HEK293 (cell line): ENCODE results near the gene MAL.
"Not testable (repeated sequence)": the region's sequence is repeated elsewhere in the genome, so short reads cannot be mapped to it uniquely, and the experiment has no call there.

Source experiments
- CTCF ChIA-PET: fragments of 350-600 bp; formaldehyde crosslinking; extraction: SDS; loops from one replicate; lab custom pipeline; 2021; ENCODE audit warnings: antibody characterized with exemption; lab: Yijun Ruan, JAX
- POLR2A ChIA-PET: fragments of 300-600 bp; formaldehyde crosslinking; extraction: SDS; loops from one replicate; lab custom pipeline; 2020; ENCODE audit warnings: antibody characterized with exemption, inconsistent platforms; lab: Yijun Ruan, JAX
- H3K27ac ChIP-seq: fragments of 200-500 bp; sonication (Bioruptor generic); 2 replicates; pipeline ENCODE4 v1.5.1; 2014; ENCODE audit warnings: low read depth, low read length, control low read depth, inconsistent platforms; ENCODE audit errors: extremely low read depth
- H3K36me3 ChIP-seq, 2 experiments: fragments of 200-500 bp in 1 of 2; sonication (Bioruptor generic) in 1 of 2; 1 replicate in 1 of 2; 2 replicates in 1 of 2; pipeline ENCODE4 v1.5.1; 2014 to 2017; ENCODE audit warnings: inconsistent platforms in 2 of 2, low read length in 2 of 2; ENCODE audit not compliant: control insufficient read depth in 2 of 2, insufficient read depth in 1 of 2
- H3K4me1 ChIP-seq: fragments of 200-500 bp; sonication (Bioruptor generic); 2 replicates; pipeline ENCODE4 v1.5.1; 2014; ENCODE audit warnings: mild to moderate bottlenecking, low read length, inconsistent platforms; ENCODE audit not compliant: control insufficient read depth, insufficient read depth
- H3K4me3 ChIP-seq: 2 replicates; pipeline ENCODE4 v1.5.1; 2011; ENCODE audit warnings: low read depth, mild to moderate bottlenecking, control low read depth, low read length, moderate library complexity
- H3K9me3 ChIP-seq: fragments of 200-500 bp; sonication (Bioruptor generic); 2 replicates; pipeline ENCODE4 v1.5.1; 2014; ENCODE audit warnings: low read depth, low read length, inconsistent platforms; ENCODE audit not compliant: control insufficient read depth, insufficient read depth
- EGR2 ChIP-seq: fragments of 450-650 bp; formaldehyde crosslinking; IDR thresholded peaks from 2 replicates; pipeline ENCODE4 v1.5.1; 2016; ENCODE audit warnings: low read depth, missing biosample characterization, missing genetic modification characterization
- KLF17 ChIP-seq: fragments of 450-650 bp; formaldehyde crosslinking; IDR thresholded peaks from 2 replicates; pipeline ENCODE4 v1.5.1; 2016; ENCODE audit warnings: missing biosample characterization, missing genetic modification characterization
- ZFHX2 ChIP-seq: fragments of 450-650 bp; formaldehyde crosslinking; conservative IDR thresholded peaks from 2 replicates; pipeline ENCODE4 v1.5.1; 2016; ENCODE audit warnings: missing biosample characterization, missing genetic modification characterization
- ZNF132 ChIP-seq: fragments of 450-650 bp; formaldehyde crosslinking; IDR thresholded peaks from 2 replicates; pipeline ENCODE4 v1.5.1; 2017; ENCODE audit warnings: missing biosample characterization, missing genetic modification characterization, borderline replicate concordance
- ZNF138 ChIP-seq: fragments of 450-650 bp; formaldehyde crosslinking; IDR thresholded peaks from 2 replicates; pipeline ENCODE4 v1.5.1; 2016; ENCODE audit warnings: missing biosample characterization, missing genetic modification characterization, borderline replicate concordance
- ZNF146 ChIP-seq: fragments of 450-650 bp; formaldehyde crosslinking; IDR thresholded peaks from 2 replicates; pipeline ENCODE4 v1.5.1; 2016; ENCODE audit warnings: missing biosample characterization, missing genetic modification characterization
- ZNF248 ChIP-seq: fragments of 450-650 bp; formaldehyde crosslinking; IDR thresholded peaks from 2 replicates; pipeline ENCODE4 v1.5.1; 2017; ENCODE audit warnings: missing biosample characterization, missing genetic modification characterization
- ZNF391 ChIP-seq: fragments of 450-650 bp; formaldehyde crosslinking; IDR thresholded peaks from 2 replicates; pipeline ENCODE4 v1.5.1; 2016; ENCODE audit warnings: low read depth, missing biosample characterization, missing genetic modification characterization, borderline replicate concordance
- ZNF394 ChIP-seq: fragments of 450-650 bp; formaldehyde crosslinking; IDR thresholded peaks from 2 replicates; pipeline ENCODE4 v1.5.1; 2016; ENCODE audit warnings: missing biosample characterization, missing genetic modification characterization, mild to moderate bottlenecking, moderate library complexity, borderline replicate concordance
- ZNF580 ChIP-seq: fragments of 450-650 bp; formaldehyde crosslinking; IDR thresholded peaks from 2 replicates; pipeline ENCODE4 v1.5.1; 2016; ENCODE audit warnings: missing biosample characterization, missing genetic modification characterization
- ZNF791 ChIP-seq: fragments of 450-650 bp; formaldehyde crosslinking; IDR thresholded peaks from 2 replicates; pipeline ENCODE4 v1.5.1; 2016; ENCODE audit warnings: missing biosample characterization, missing genetic modification characterization
- ZSCAN23 ChIP-seq: fragments of 450-650 bp; formaldehyde crosslinking; IDR thresholded peaks from 2 replicates; pipeline ENCODE4 v1.5.1; 2016; ENCODE audit warnings: missing biosample characterization, missing genetic modification characterization
- ZSCAN4 ChIP-seq: fragments of 450-650 bp; formaldehyde crosslinking; IDR thresholded peaks from 2 replicates; pipeline ENCODE4 v1.5.1; 2017; ENCODE audit warnings: missing biosample characterization, missing genetic modification characterization
- ZXDB ChIP-seq: fragments of 450-650 bp; formaldehyde crosslinking; IDR thresholded peaks from 2 replicates; pipeline ENCODE4 v1.5.1; 2016; ENCODE audit warnings: missing biosample characterization, missing genetic modification characterization
- TF ChIP-seq, protein P1 (sequence below): fragments of 450-650 bp; formaldehyde crosslinking; IDR thresholded peaks from 2 replicates; pipeline ENCODE4 v1.5.1; 2016; ENCODE audit warnings: missing biosample characterization, missing genetic modification characterization

MAL gene

GRCh38 chr2:95036596-95037383 lies 11.3 kb downstream of the MAL start:
- Histone ChIP-seq H3K36me3 (no peaks in the 10 kb centered on the region), H3K9me3 (no peaks in the 10 kb centered on the region), H3K4me3 (no peak overlapping the region), H3K27ac (no peak overlapping the region), H3K4me1 (no peaks in the 10 kb centered on the region)
- CTCF ChIA-PET, result no interaction called here
- TF ChIP-seq ZNF146, result no peak
- peak; percentile 76 for TF ChIP-seq ZFHX2
- peak; percentile 85 for TF ChIP-seq EGR2
- POLR2A ChIA-PET, result no interaction called here

- H3K4me3 ChIP-seq, result no peak overlapping the region
- POLR2A ChIA-PET, result no interaction called here
Measured at GRCh38 chr2:95037384-95037839, 11.9 kb downstream of the MAL start.

DNA sequence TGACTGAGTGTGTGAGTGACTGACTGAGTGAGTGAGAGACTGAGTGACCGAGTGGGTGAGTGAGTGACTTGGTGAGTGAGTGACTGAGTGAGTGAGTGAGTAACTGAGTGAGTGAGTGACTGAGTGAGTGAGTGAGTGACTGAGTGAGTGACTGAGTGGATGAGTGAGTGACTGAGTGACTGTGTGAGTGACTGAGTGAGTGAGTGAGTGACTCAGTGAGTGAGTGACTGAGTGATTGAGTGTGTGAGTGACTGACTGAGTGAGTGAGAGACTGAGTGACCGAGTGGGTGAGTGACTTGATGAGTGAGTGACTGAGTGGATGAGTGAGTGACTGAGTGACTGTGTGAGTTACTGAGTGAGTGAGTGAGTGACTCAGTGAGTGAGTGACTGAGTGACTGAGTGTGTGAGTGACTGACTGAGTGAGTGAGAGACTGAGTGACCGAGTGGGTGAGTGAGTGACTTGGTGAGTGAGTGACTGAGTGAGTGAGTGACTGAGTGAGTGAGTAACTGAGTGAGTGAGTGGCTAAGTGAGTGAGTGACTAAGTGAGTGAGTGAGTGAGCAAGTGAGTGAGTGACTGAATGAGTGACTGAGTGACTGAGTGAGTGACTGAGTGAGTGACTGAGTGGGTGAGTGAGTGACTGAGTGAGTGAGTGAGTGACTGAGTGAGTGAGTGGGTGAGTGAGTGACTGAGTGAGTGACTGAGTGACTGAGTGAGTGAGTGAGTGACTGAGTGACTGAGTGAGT lies 12.5 kb downstream of the MAL start:
- H3K9me3 ChIP-seq, CTCF ChIA-PET, H3K4me3 ChIP-seq, H3K27ac ChIP-seq, POLR2A ChIA-PET, H3K36me3 ChIP-seq, H3K4me1 ChIP-seq: not testable (repeated sequence)

More at GRCh38 chr2:95037384-95037839, 11.9 kb downstream of the MAL start:
- H3K9me3 ChIP-seq, result no peaks in the 10 kb centered on the region
- CTCF ChIA-PET, result no interaction called here
- no peaks in the 10 kb centered on the region for H3K4me1 ChIP-seq
- TF ChIP-seq, protein P1, sequence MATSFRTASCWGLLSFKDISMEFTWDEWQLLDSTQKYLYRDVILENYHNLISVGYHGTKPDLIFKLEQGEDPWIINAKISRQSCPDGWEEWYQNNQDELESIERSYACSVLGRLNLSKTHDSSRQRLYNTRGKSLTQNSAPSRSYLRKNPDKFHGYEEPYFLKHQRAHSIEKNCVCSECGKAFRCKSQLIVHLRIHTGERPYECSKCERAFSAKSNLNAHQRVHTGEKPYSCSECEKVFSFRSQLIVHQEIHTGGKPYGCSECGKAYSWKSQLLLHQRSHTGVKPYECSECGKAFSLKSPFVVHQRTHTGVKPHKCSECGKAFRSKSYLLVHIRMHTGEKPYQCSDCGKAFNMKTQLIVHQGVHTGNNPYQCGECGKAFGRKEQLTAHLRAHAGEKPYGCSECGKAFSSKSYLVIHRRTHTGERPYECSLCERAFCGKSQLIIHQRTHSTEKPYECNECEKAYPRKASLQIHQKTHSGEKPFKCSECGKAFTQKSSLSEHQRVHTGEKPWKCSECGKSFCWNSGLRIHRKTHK (tag by site-specific recombination), result no peak
- TF ChIP-seq ZNF391, result no peak
- TF ChIP-seq ZNF394 (tag by site-specific recombination), result no peak
- no peak for TF ChIP-seq ZNF132 (tag by site-specific recombination)
- no peak for TF ChIP-seq ZNF580
- TF ChIP-seq ZSCAN4 (tag by site-specific recombination), result no peak
- TF ChIP-seq ZNF248 (tag by site-specific recombination), result no peak
- TF ChIP-seq ZSCAN23 (tag by site-specific recombination), result no peak
- TF ChIP-seq ZNF138, result no peak
- no peak for TF ChIP-seq ZNF791 (tag by site-specific recombination)
- TF ChIP-seq ZXDB (tag by site-specific recombination), result no peak
- TF ChIP-seq KLF17 (tag by site-specific recombination), result no peak
- no peaks in the 10 kb centered on the region for H3K36me3 ChIP-seq
- H3K27ac ChIP-seq, result no peak overlapping the region
